Thyroid gland (tissue), 4 donors: Measurements from ENCODE around the gene EFCAB8. TPM values are rescaled to one million over a fixed set of nuclear protein-coding genes. Genes with fewer than 3 reads are reported as not detected.
A peak's percentile ranks its signal among the peaks of the same experiment; 100 is the strongest.

ENCODE experiments used
- DNase-seq, 2 donors: peaks; one replicate each; pipeline ENCODE4 v3.0.0-alpha.2; 2019
- H3K27ac ChIP-seq, 3 donors: fragments of 200-600 bp; sonication (generic); 1 replicate in 2 of 3; 2 replicates in 1 of 3; pipeline ENCODE4 v1.5.1; 2016 to 2019; ENCODE audit warnings: mild to moderate bottlenecking in 1 of 3, moderate library complexity in 1 of 3
- H3K27me3 ChIP-seq: fragments of 200-600 bp; sonication (generic); one replicate; pipeline ENCODE4 v1.5.1; 2019
- H3K36me3 ChIP-seq, 2 donors: fragments of 200-600 bp; sonication (generic); one replicate each; pipeline ENCODE4 v1.5.1; 2016 to 2019
- H3K4me1 ChIP-seq, 2 donors: fragments of 200-600 bp; sonication (generic); one replicate each; pipeline ENCODE4 v1.5.1; 2017 to 2019
- H3K4me3 ChIP-seq, 3 donors: fragments of 200-600 bp; sonication (generic); replicated peaks in 1 of 3; 1 replicate in 2 of 3; 2 replicates in 1 of 3; pipeline ENCODE4 v1.5.1; 2016; ENCODE audit warnings: mild to moderate bottlenecking in 1 of 3
- H3K9me3 ChIP-seq: fragments of 200-600 bp; sonication (generic); one replicate; pipeline ENCODE4 v1.5.1; 2017
- POLR2A ChIP-seq, 2 donors: fragments of 450-650 bp; IDR thresholded peaks; one replicate each; pipeline ENCODE4 v1.6.1; 2017; ENCODE audit warnings: antibody characterized with exemption in 2 of 2, mild to moderate bottlenecking in 2 of 2, moderate library complexity in 1 of 2
- WGBS, 2 donors: methylation state at CpG; one replicate each; pipeline ENCODE4 v1.1.5; 2017; 5-methylcytosine and 5-hydroxymethylcytosine counted together
- intact Hi-C: fragments of 100-400 bp; cut with DNase I; formaldehyde crosslinking; loops from one replicate; pipeline ENCODE4 v1.15.1; 2023
- total RNA-seq, 4 donors: library from RNA; depleted of rRNA; stranded (reverse); fragments of >200 nt; gene quantifications; one replicate each; pipeline ENCODE4 v1.2.3, GENCODE V29; 2016
- TF ChIP-seq, protein P1 (sequence below), 6 experiments: fragments of 200-600 bp in 3 of 6; fragments of 450-650 bp in 3 of 6; sonication (generic) in 3 of 6; IDR thresholded peaks; one replicate each; pipeline ENCODE4 v1.5.1; 2016 to 2019; ENCODE audit warnings: antibody characterized with exemption in 6 of 6, mild to moderate bottlenecking in 2 of 6, inconsistent platforms in 1 of 6, moderate library complexity in 1 of 6

EFCAB8 gene
- total RNA-seq, 4 donors from 2014 or later = 0.27 to 2.3 TPM; not detected in 2

DNA sequence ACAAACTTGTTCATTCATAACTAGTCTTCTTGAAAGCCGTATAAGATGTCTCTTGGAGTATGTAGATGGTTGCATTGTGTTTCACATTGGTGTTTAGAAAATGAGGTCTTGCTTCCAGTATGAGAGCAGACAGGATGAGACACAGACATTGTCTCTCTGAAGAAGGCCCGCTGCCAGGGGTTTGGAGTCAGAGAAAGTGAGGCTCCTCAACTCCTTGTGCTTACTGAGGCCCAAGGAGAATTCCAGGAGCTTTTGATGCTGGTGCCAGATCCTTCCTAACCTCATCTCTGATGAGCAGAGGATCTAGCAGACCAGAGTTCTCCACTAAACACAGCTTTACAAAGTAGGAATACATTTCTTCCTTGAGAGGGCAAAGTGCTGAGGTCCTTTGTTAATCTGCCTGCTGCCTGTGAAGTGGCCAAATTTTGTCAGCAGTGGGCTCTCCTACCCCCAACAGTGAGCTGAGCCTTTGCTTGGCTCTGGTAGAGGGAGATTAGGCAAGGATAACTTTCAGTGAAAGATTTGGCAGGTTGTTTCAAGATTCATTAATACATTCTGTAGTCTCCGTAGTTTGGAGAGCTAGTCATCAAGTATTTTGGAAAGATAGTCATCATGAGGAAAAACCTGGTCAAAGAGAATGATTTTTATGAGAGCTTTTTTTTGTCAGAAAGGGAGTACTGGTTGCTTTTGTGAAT lies 29.3 kb upstream of the EFCAB8 start:
- Histone ChIP-seq H3K36me3 (peaks cover 6 to 18% of the 10 kb centered on the region in 2 donors), H3K27ac (peak overlapping the region in 2 of 3 donors; percentile 22 to 37), H3K4me3 (no peak overlapping the region), H3K4me1 (peaks cover 39 to 51% of the 10 kb centered on the region in 2 donors), H3K9me3 (no peaks in the 10 kb centered on the region), H3K27me3 (no peaks in the 10 kb centered on the region)
- WGBS, 2 donors = 62 to 73% methylated on average over 3 of the region's 3 CpGs
- no peak for TF ChIP-seq POLR2A (IDR thresholded peaks at IDR 0.05)
- TF ChIP-seq, protein P1, sequence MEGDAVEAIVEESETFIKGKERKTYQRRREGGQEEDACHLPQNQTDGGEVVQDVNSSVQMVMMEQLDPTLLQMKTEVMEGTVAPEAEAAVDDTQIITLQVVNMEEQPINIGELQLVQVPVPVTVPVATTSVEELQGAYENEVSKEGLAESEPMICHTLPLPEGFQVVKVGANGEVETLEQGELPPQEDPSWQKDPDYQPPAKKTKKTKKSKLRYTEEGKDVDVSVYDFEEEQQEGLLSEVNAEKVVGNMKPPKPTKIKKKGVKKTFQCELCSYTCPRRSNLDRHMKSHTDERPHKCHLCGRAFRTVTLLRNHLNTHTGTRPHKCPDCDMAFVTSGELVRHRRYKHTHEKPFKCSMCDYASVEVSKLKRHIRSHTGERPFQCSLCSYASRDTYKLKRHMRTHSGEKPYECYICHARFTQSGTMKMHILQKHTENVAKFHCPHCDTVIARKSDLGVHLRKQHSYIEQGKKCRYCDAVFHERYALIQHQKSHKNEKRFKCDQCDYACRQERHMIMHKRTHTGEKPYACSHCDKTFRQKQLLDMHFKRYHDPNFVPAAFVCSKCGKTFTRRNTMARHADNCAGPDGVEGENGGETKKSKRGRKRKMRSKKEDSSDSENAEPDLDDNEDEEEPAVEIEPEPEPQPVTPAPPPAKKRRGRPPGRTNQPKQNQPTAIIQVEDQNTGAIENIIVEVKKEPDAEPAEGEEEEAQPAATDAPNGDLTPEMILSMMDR (IDR thresholded peaks at IDR 0.05) = no peak
- intact Hi-C loops = no loop called here
- DNase-seq = no peak

DNA sequence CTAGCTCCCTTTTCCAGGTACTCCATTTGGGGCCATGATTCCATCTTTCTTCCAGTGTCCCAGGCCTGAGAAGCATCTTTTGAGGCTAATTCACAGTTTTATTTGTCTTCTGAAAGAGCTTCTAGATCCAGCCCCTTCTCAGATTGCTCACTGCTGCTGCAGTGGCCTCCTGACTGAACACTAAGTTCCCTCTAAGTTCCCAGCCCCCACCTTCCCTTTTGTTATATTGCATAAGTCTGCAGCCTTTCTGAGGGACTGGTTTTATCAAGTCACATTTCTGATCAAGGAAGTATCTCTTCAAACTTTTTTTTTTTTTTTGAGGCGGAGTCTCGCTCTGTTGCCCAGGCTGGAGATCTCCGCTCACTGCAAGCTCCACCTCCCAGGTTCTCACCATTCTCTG lies 28.3 kb upstream of the EFCAB8 start:
- WGBS, 2 donors = 94 to 97% methylated on average over 3 of the region's 3 CpGs
- peaks cover 6 to 18% of the 10 kb centered on the region in 2 donors for H3K36me3 ChIP-seq
- H3K27me3 ChIP-seq = no peaks in the 10 kb centered on the region
- no peak overlapping the region for H3K4me3 ChIP-seq
- peaks cover 30 to 41% of the 10 kb centered on the region in 2 donors for H3K4me1 ChIP-seq
- TF ChIP-seq, protein P1 (IDR thresholded peaks at IDR 0.05) = no peak
- TF ChIP-seq POLR2A (IDR thresholded peaks at IDR 0.05) = no peak
- peak overlapping the region; percentile 19 to 37 (median 22) for H3K27ac ChIP-seq
- DNase-seq = peak; percentile 42 to 47
- H3K9me3 ChIP-seq = no peaks in the 10 kb centered on the region
- intact Hi-C loops = no loop called here

DNA sequence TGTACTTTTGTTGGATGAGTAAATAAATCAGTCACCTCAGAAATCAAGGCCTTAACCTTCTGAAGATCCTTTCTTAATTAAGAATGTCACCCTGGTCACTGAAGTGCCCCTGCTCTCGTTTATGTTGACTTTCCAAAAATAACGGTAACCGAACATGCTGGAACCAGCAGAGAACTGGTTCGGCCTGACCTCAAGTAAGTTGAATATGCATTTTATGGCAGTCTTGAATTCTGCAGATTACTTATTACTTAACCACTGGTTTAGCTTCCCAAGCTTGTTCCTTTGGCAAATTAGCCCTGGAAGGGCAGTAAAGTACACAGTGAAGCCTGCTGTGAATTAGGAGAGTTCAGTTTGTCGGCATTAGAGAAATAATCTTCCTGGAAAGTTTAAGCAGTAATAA lies 26.7 kb upstream of the EFCAB8 start:
- H3K27me3 ChIP-seq = no peaks in the 10 kb centered on the region
- TF ChIP-seq POLR2A (IDR thresholded peaks at IDR 0.05) = no peak
- TF ChIP-seq, protein P1 (IDR thresholded peaks at IDR 0.05) = no peak
- peaks cover 25 to 34% of the 10 kb centered on the region in 2 donors for H3K4me1 ChIP-seq
- no peaks in the 10 kb centered on the region for H3K9me3 ChIP-seq
- H3K36me3 ChIP-seq = peaks cover 4 to 16% of the 10 kb centered on the region in 2 donors
- intact Hi-C loops = no loop called here
- H3K27ac ChIP-seq = peak overlapping the region in 1 of 3 donors; percentile 38
- H3K4me3 ChIP-seq = no peak overlapping the region
- DNase-seq = no peak
- WGBS, 2 donors = 49 to 51% methylated on average over 5 of the region's 5 CpGs

DNA sequence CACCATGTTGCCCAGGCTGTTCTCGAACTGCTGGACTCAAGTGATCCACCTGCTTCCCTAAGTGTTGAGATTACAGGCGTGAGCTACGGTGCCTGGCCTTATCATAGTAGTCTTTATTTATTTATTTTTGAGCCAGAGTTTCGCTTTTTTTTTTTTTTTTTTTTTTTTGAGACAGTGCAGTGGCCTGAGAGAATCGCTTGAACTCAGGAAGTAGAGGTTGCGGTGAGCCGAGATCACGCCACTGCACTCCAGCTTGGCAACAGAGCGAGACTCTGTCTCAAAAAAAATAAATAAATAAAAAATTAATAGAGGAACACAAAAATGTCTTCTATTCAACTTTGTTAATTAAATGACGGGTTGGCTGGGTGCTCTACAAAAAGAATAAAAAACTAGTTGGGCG lies 26.1 kb upstream of the EFCAB8 start:
- H3K36me3 ChIP-seq = peaks cover 9 to 16% of the 10 kb centered on the region in 2 donors
- WGBS, 2 donors = 88 to 89% methylated on average over 11 of the region's 11 CpGs

DNA sequence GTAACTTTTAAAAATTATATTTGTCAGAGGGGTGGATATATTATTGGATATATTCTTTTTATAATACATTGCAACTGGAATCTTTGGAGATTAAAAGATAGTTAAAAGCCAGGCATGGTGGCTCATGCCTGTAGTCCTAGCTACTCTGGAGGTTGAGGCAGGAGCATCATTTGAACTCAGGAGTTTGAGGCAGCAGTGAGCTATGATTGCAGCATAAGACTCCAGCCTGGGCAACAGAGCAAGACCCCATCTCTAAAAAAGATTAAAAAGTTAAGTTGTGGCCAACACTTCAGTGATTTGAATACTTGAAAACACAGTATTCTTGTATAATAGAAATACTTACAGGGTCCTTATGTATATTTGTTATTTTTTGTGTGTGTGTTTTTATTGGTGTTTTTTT lies 23.8 kb upstream of the EFCAB8 start:
- Histone ChIP-seq H3K36me3 (peaks cover 26 to 29% of the 10 kb centered on the region in 2 donors), H3K9me3 (no peaks in the 10 kb centered on the region)
- intact Hi-C loops = no loop called here

More for the DNA sequence above, 26.1 kb upstream of the EFCAB8 start:
- H3K9me3 ChIP-seq = no peaks in the 10 kb centered on the region
- H3K27ac ChIP-seq = no peak overlapping the region
- intact Hi-C loops = no loop called here
- H3K4me1 ChIP-seq = peaks cover 25 to 33% of the 10 kb centered on the region in 2 donors
- no peaks in the 10 kb centered on the region for H3K27me3 ChIP-seq
- TF ChIP-seq POLR2A (IDR thresholded peaks at IDR 0.05) = no peak
- TF ChIP-seq, protein P1 (IDR thresholded peaks at IDR 0.05) = no peak
- DNase-seq = no peak
- H3K4me3 ChIP-seq = no peak overlapping the region

More for the DNA sequence above, 23.8 kb upstream of the EFCAB8 start:
- TF ChIP-seq, protein P1 (IDR thresholded peaks at IDR 0.05) = no peak
- no peak for TF ChIP-seq POLR2A (IDR thresholded peaks at IDR 0.05)
- Histone ChIP-seq H3K27me3 (no peaks in the 10 kb centered on the region), H3K4me1 (peaks cover 3 to 10% of the 10 kb centered on the region in 2 donors), H3K4me3 (no peak overlapping the region), H3K27ac (no peak overlapping the region)
- no peak for DNase-seq
